Stimulated activated naive CD8-positive, alpha-beta T cell treated with anti-CD3 and anti-CD28 coated beads, Interleukin-15, amount 100 ng/mL, for 72 hours (primary cell): ENCODE measurements around the gene BBLN.
A peak's percentile ranks its signal among the peaks of the same experiment; 100 is the strongest.
"Not testable (repeated sequence)": the region's sequence is repeated elsewhere in the genome, so short reads cannot be mapped to it uniquely, and the experiment has no call there.

ENCODE experiments used
- ATAC-seq: fragments of 150-1000 bp; cut with Tn5 transposase; 2 replicates; pipeline ENCODE4 v1.10.0; 2021; ENCODE audit warnings: mild to moderate bottlenecking, moderate library complexity
- DNase-seq, 2 donors: peaks; one replicate each; pipeline ENCODE4 v3.0.0; 2021 to 2022
- H3K27ac Mint-ChIP-seq, 2 donors: one replicate each; pipeline ENCODE4 v1.8.0; 2022; ENCODE audit warnings: mild to moderate bottlenecking in 2 of 2, mixed read lengths in 2 of 2, moderate library complexity in 2 of 2
- H3K27me3 Mint-ChIP-seq: one replicate; pipeline ENCODE4 v1.8.0; 2022; ENCODE audit warnings: mixed read lengths
- H3K4me1 Mint-ChIP-seq: one replicate; pipeline ENCODE4 v1.8.0; 2022; ENCODE audit warnings: mild to moderate bottlenecking, mixed read lengths
- H3K4me3 Mint-ChIP-seq, 2 donors: one replicate each; pipeline ENCODE4 v1.8.0; 2022; ENCODE audit warnings: mild to moderate bottlenecking in 2 of 2, mixed read lengths in 2 of 2, moderate library complexity in 1 of 2
- H3K9me3 Mint-ChIP-seq, 2 donors: one replicate each; pipeline ENCODE4 v1.8.0; 2022; ENCODE audit warnings: mixed read lengths in 2 of 2

Gene BBLN

DNA sequence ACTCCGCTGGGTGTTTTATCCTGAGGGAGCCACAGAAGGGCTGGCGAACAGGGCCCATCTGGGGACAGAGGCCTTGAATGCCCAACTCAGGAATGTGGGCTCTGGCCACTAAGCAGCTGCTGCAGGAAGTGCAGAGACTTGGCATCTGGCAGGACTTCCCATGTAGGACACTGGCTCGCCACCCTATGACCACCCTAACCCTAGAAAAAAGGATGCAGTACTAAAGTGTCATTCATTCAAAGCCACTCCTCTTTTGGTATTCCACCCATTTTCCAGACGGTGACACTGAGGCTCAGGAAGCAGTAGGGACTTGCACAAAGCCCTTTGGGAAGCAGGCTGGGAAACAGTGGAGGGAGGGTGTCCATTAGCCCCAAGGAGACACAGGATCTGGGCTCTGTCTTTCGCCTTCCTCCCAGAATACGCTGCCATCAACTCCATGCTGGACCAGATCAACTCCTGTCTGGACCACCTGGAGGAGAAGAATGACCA lies 3.0 kb downstream of the BBLN start:
- ATAC-seq (no peak), DNase-seq (no peak)
- no peak overlapping the region for H3K4me3 Mint-ChIP-seq
- no peaks in the 10 kb centered on the region for H3K27me3 Mint-ChIP-seq
- H3K9me3 Mint-ChIP-seq: no peaks in the 10 kb centered on the region
- peaks cover 32% of the 10 kb centered on the region for H3K4me1 Mint-ChIP-seq
- H3K27ac Mint-ChIP-seq: no peak overlapping the region

DNA sequence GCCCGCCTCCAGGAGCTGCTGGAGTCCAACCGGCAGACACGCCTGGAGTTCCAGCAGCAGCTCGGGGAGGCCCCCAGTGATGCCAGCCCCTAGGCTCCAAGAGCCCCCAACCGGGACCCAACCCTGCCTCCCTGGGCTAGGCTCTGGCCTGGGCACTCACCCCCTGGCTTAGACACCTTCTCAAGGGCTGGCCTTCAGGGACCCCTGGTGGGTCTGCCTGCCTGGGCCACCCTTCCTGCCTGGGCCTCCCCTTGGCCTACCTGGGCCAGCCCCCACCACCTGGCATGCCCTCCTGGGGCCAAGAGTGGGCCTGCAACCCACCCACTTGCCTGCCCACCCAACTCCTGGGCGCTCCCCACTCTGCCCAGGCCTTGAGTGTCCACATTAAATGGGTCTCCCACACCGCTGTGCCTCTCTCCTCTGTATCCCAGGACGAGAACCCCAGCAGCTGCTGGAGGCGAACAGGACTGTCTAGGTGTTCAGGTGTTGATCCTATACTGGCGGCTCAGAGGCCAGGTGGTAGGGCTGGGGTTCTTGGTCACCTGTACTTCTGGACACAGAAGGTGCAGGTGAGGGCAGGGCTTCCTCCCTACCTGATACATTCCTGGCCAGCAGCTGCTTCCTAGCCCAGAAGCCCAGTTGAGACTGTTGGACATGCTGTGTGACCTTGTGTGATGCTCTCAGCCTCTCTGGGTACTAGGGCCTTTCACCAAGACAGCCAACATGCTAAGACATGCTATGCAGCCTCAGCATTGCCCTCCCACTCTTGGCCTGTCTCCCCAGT lies 3.6 kb downstream of the BBLN start:
- Mint-ChIP-seq H3K27ac (no peak overlapping the region), H3K4me3 (no peak overlapping the region)

DNA sequence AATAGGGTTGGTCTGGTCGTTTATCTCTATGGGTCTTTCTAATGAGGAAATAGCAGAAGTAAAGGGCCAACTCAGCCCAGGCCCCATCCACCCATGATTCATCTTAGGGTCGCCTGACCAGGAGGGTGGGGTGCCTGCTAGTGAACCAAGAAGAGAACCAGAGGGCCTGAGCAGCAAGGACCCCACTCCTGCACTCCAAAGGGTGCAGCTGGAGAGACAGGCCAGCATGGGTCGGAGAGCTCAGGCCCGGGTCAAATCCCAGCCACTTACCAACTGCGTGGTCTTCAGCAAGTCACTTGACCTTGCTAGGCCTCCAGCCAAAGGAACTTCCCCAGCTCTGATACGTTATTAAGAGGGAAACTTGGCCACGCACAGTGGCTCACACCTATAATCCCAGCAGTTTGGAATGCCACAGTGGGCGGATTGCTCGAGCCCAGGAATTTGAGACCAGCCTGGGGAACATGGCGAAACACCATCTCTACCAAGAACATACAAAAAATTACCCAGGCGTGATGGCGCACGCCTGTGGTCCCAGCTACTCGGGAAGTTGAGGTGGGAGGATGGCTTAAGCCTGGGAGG lies 4.3 kb downstream of the BBLN start:
- Mint-ChIP-seq H3K27ac (no peak overlapping the region), H3K27me3 (no peaks in the 10 kb centered on the region), H3K4me1 (peaks cover 28% of the 10 kb centered on the region), H3K9me3 (no peaks in the 10 kb centered on the region), H3K4me3 (no peak overlapping the region)
- ATAC-seq (no peak), DNase-seq (no peak)

More for the DNA sequence above, 3.6 kb downstream of the BBLN start:
- Mint-ChIP-seq H3K9me3 (no peaks in the 10 kb centered on the region), H3K4me1 (peaks cover 32% of the 10 kb centered on the region), H3K27me3 (no peaks in the 10 kb centered on the region)
- no peak for DNase-seq
- ATAC-seq: no peak

DNA sequence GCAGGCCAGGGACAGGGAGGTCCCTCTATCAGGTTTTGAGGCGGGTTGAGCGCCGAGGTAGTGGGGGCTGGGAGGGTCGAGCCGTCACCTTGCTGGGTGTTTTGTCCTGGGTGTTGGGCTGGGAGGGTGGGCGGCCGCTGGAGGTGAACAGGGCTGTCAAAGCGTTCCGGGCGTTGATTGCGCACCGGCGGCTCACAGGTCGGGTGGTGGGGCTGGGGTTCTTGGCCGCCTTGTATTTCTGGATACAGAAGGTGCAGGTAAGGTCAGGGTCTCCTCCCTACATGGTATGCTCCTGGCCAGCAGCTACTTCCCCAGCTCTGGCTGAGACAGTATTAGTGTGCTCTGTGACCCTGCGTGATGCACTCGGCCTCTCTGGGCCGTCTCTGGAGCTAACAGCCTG lies 6.1 kb downstream of the BBLN start:
- Mint-ChIP-seq H3K4me3 (no peak overlapping the region), H3K27ac (no peak overlapping the region), H3K9me3 (no peaks in the 10 kb centered on the region), H3K27me3 (no peaks in the 10 kb centered on the region), H3K4me1 (peaks cover 18% of the 10 kb centered on the region)
- ATAC-seq (no peak), DNase-seq (no peak)

DNA sequence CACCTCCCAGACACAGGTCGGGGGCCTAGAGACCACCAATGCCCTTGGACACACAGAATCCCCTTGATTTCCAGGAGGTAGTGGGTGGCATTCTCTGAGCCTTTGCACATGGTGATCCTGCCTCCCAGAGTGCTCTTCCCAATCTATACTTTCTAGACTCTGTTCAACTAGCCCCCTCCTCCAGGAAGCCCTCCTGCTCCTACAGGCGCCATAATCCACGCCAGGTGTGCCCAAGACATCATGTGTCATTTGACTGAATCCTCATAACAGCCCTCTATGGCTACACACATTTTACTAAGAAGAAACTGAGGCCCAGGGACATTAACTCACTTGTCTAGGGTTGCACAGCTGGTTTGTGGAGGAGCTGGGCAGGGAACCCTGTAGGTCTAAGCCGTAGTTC lies 7.1 kb downstream of the BBLN start:
- no peak overlapping the region for H3K4me3 Mint-ChIP-seq
- ATAC-seq: no peak
- no peak for DNase-seq
- H3K4me1 Mint-ChIP-seq: peaks cover 8% of the 10 kb centered on the region
- H3K9me3 Mint-ChIP-seq: no peaks in the 10 kb centered on the region
- H3K27me3 Mint-ChIP-seq: no peaks in the 10 kb centered on the region
- H3K27ac Mint-ChIP-seq: peak overlapping the region in 1 of 2 donors; percentile 72

DNA sequence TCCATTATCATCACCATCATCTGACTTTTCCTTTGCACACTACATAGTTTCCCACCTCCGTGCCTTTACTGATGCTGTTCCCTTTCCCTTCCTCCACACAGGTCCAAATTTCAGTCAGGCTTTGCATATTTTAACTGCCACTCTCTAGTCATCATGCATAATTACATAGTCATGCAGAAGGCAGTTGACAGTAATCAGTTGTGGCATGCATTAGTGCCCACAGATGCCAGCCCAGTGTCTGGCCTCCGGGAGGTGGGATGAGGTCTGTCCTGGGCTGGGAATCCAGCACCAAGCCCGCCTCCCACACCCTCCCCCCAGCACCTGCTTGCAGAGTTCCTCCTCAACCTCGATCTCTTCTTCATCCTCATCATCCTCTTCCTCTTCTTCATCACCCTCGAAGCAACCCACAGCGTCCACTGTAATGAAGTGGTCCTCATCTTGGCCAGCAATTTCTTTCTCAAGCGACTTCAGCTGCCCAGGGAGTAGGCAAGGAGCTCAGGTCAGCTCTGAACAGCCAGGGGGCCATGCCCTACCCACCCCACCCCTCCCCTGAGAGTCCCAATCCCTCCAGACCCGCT lies 8.8 kb downstream of the BBLN start:
- no peaks in the 10 kb centered on the region for H3K4me1 Mint-ChIP-seq
- DNase-seq (no peak), ATAC-seq (no peak)
- H3K27ac Mint-ChIP-seq: no peak overlapping the region
- H3K9me3 Mint-ChIP-seq: no peaks in the 10 kb centered on the region
- no peak overlapping the region for H3K4me3 Mint-ChIP-seq
- H3K27me3 Mint-ChIP-seq: no peaks in the 10 kb centered on the region

DNA sequence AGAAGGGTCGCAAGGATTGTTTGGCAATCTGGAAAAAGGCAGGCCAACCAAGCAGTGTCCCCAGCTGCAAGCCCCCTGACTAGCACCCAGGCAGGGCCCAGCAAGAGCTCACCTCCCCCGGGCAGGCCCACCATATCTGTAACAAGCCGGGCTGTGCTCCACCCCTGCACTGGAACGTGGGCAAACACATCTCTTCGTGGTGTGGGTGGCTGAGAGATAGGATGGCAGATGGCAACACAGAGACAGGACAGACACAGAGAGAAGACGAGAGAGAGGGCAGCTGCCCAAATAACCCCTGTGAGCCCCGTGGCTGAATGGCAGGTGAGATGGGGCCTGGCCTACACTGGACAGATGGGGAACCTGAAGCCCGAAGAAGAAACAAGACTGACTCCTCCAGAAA lies 9.4 kb downstream of the BBLN start:
- no peak overlapping the region for H3K4me3 Mint-ChIP-seq
- H3K27ac Mint-ChIP-seq: no peak overlapping the region
- ATAC-seq (no peak), DNase-seq (no peak)
- no peaks in the 10 kb centered on the region for H3K4me1 Mint-ChIP-seq
- H3K9me3 Mint-ChIP-seq: no peaks in the 10 kb centered on the region
- H3K27me3 Mint-ChIP-seq: no peaks in the 10 kb centered on the region

DNA sequence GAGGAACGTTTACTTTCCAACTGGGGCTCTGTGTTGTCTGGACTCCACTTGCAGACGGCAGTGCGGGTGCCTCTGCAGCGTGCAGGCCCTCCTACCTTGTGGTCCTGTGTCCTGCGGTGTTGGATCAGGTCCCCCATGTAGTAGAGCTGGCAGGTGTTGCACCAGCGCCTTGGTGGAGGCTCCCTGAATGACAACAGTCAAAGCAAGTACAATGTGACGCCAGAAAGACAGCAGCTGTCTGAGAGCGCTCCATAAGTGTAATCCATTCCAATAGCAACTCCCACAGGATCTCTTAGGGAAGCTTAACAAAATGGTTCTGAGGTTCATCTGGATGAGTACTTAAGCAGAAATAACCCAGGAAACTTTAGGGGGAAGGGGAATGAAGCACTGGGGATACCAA lies 9.9 kb downstream of the BBLN start:
- ATAC-seq: no peak
- H3K4me3 Mint-ChIP-seq: no peak overlapping the region
- H3K27ac Mint-ChIP-seq: peak overlapping the region in 1 of 2 donors; percentile 82
- H3K27me3 Mint-ChIP-seq: no peaks in the 10 kb centered on the region
- DNase-seq: no peak
- no peaks in the 10 kb centered on the region for H3K4me1 Mint-ChIP-seq
- no peaks in the 10 kb centered on the region for H3K9me3 Mint-ChIP-seq

DNA sequence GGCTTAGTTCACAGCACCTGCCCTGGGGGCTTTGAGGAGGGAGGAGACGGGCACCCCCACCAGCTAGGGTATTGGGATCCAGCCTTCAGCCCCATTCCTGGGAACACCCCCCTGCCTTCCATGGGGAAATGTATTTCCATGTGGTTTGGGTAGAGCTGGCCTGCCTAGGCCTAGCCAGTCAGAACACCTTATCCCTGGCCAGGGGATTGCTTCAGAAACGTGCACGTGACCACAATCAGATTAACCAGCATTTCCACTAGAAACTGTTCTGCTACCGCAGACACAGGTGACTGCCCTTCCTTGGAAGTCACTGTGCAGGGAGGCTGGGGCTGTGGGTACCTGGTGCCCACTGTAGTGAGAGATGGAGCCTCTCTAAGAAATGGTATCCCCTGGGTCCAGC lies 14.0 kb downstream of the BBLN start:
- DNase-seq (no peak), ATAC-seq (no peak)
- Mint-ChIP-seq H3K4me1 (no peaks in the 10 kb centered on the region), H3K9me3 (no peaks in the 10 kb centered on the region), H3K4me3 (no peak overlapping the region), H3K27me3 (no peaks in the 10 kb centered on the region), H3K27ac (peak overlapping the region in 1 of 2 donors; percentile 76)

DNA sequence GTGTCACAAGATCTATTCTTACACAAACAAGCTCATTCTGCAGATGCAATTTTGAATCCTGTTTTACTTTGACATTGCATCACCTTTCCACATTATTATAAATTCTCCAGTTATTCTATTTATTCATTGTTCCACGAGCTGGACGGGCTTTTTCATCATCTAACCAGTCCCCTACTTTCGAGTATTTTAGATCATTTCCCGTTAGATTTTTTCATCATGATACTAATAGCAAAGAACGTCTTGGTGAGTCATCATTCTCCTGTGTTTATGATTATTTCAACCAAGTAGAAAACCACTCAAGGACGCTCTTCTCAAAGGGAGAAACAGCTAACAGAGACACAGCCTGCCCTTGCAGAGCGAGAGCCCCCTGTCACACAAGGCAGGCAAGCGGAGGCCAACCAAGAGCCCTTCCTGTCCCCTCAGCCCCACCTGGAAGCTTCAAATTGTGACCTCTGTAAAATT lies 15.1 kb downstream of the BBLN start:
- no peaks in the 10 kb centered on the region for H3K27me3 Mint-ChIP-seq
- H3K4me1 Mint-ChIP-seq: no peaks in the 10 kb centered on the region
- peak overlapping the region in 1 of 2 donors; percentile 21 for H3K27ac Mint-ChIP-seq
- no peak overlapping the region for H3K4me3 Mint-ChIP-seq
- no peaks in the 10 kb centered on the region for H3K9me3 Mint-ChIP-seq
- DNase-seq (no peak), ATAC-seq (no peak)

DNA sequence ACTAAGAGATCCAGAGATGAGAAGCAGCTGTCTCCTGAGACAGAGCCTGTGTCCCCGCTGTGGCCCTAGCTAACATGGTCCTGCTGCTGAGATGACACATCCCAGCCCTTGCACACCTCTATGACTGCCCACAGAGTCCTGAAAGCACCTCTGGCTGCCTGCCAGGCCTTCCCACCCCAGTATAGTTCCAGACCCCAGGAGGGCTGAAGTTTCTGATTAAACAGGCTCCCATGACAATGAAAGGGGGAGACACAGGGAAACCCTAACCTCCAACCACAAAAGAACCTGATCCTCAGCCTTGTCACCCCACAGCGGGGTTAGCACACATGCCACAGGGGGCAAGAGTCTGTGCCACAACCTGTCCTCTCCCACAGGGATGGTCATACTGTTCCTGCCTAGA lies 15.7 kb downstream of the BBLN start:
- Mint-ChIP-seq H3K4me3 (no peak overlapping the region), H3K9me3 (no peaks in the 10 kb centered on the region), H3K4me1 (no peaks in the 10 kb centered on the region), H3K27me3 (no peaks in the 10 kb centered on the region), H3K27ac (peak overlapping the region in 1 of 2 donors; percentile 27)
- ATAC-seq (no peak), DNase-seq (no peak)

DNA sequence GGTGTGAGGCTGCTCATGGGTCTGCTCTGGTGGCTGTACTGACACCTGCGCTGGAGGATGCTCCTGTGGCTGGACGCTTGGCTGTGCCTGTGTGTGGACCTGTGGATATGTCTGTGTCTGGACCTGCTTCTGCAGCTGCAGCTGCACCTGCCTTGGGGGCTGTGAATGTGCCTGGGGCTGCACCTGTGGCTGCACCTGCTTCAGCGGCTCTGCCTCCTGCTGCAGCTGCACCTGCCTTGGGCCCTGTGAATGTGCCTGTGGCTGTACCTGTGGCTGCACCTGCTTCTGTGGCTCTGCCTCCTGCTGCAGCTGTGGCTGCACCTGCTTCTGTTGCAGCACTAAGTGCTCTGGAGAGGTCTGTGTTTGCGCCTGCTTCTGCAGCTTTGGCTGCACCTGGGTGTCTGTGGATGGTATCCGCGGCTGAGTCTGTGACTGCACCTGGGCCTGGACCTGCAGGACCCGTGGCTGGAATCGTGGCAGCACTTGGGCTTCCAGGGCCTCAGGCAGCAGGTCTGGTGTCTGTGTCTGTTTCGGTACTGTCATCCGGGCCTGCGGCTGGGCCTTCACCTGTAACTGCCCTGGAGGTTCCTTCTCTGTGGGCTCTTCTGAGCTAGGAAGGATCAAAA lies 18.9 kb downstream of the BBLN start:
- Mint-ChIP-seq H3K9me3 (no peaks in the 10 kb centered on the region), H3K4me3 (no peak overlapping the region), H3K4me1 (peaks cover 2% of the 10 kb centered on the region), H3K27me3 (no peaks in the 10 kb centered on the region), H3K27ac (no peak overlapping the region)
- no peak for ATAC-seq
- no peak for DNase-seq

DNA sequence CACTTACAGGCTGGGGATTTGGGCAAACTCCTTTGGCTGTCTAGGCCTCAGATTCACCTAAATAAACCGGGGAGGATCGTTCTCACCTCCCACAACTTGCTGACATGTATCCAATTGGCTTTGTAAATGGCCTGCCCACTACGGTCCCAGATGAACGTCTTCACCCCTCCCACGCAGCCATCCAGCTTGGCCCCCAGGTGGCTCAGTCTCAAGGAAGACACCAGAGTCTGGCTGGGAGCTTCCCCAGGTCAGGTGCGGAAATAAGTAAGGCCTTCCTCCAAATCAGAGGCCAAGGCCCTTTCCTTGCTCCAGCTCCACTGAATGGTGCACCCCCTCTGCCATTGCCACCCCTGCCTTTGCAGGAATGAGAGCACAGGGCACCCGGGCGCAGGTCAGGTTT lies 19.9 kb downstream of the BBLN start:
- H3K9me3 Mint-ChIP-seq: no peaks in the 10 kb centered on the region
- no peaks in the 10 kb centered on the region for H3K27me3 Mint-ChIP-seq
- ATAC-seq (no peak), DNase-seq (no peak)
- peaks cover 5% of the 10 kb centered on the region for H3K4me1 Mint-ChIP-seq
- no peak overlapping the region for H3K4me3 Mint-ChIP-seq
- no peak overlapping the region for H3K27ac Mint-ChIP-seq

DNA sequence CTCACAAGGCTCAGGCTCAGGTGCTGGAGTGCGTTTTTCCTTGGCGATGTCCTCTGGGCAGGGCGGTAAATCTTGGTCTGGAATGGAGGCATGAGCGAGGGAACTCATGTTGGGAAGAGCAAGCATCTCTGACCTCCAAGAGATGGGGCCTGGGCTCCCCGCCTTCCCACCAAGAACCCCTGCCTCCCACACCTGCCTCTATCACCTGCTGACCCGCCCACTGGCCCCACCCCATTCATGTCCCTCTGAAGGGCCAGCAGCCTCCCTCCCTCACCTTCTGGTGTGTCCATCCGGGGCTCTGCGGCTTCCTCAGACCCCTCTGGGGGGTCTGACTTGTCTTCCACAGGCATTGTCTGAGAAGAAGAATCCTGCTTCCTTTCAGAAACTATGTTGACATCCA lies 20.4 kb downstream of the BBLN start:
- H3K4me3 Mint-ChIP-seq: no peak overlapping the region
- no peaks in the 10 kb centered on the region for H3K9me3 Mint-ChIP-seq
- H3K4me1 Mint-ChIP-seq: peaks cover 5% of the 10 kb centered on the region
- H3K27me3 Mint-ChIP-seq: no peaks in the 10 kb centered on the region
- no peak for ATAC-seq
- no peak for DNase-seq
- no peak overlapping the region for H3K27ac Mint-ChIP-seq

DNA sequence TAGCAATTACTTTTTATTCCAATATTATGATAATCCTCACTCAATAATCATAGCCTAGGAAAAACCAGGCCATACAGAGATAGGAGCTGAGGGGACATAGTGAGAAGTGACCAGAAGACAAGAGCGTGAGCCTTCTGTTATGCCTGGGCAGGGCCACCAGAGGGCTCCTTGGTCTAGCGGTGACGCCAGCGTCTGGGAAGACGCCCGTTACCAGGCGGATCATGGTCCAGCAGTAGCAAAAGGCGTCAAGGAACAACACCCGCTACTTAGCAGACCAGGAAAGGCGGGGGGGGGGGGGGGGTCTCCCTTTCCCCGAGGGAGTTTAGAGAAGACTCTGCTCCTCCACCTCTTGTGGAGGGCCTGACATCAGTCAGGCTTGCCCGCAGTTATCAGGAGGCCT lies 21.4 kb downstream of the BBLN start:
- not testable (repeated sequence) for DNase-seq, ATAC-seq, H3K9me3 Mint-ChIP-seq, H3K27me3 Mint-ChIP-seq, H3K4me1 Mint-ChIP-seq, H3K27ac Mint-ChIP-seq, H3K4me3 Mint-ChIP-seq
